Transverse colon (tissue), 4 donors: Measurements from ENCODE around the gene GLRA3. TPM values are rescaled to one million over a fixed set of nuclear protein-coding genes. Genes with fewer than 3 reads are reported as not detected.

Experiments used
- DNase-seq: peaks from one replicate; pipeline ENCODE4 v3.0.0-alpha.2; 2019
- H3K27ac ChIP-seq, 4 donors: fragments of 200-600 bp; sonication (generic); 2 replicates each; pipeline ENCODE4 v1.5.1; 2016 to 2018; ENCODE audit warnings: inconsistent platforms in 4 of 4
- H3K27me3 ChIP-seq: fragments of 200-600 bp; sonication (generic); 2 replicates; pipeline ENCODE4 v1.5.1; 2017; ENCODE audit warnings: inconsistent platforms
- H3K36me3 ChIP-seq, 4 donors: fragments of 200-600 bp; sonication (generic); 2 replicates each; pipeline ENCODE4 v1.5.1; 2017 to 2019; ENCODE audit warnings: inconsistent platforms in 4 of 4
- H3K4me1 ChIP-seq, 4 donors: fragments of 200-600 bp; sonication (generic); 2 replicates each; pipeline ENCODE4 v1.5.1; 2017 to 2020; ENCODE audit warnings: inconsistent platforms in 4 of 4
- H3K4me3 ChIP-seq, 4 donors: fragments of 200-600 bp; sonication (generic); 1 replicate in 1 of 4; 2 replicates in 3 of 4; pipeline versions ENCODE4 v1.5.1 to v1.6.1; 2017 to 2019; ENCODE audit warnings: inconsistent platforms in 4 of 4
- H3K9me3 ChIP-seq, 2 donors: fragments of 200-600 bp; sonication (generic); 2 replicates each; pipeline ENCODE4 v1.5.1; 2017 to 2019; ENCODE audit warnings: inconsistent platforms in 2 of 2
- EP300 ChIP-seq: sonication (generic); formaldehyde crosslinking; IDR thresholded peaks from one replicate; pipeline ENCODE4 v1.6.1; 2017; ENCODE audit warnings: antibody characterized with exemption, low read depth
- POLR2A ChIP-seq: fragments of 450-650 bp; IDR thresholded peaks from one replicate; pipeline ENCODE4 v1.6.1; 2016; ENCODE audit warnings: antibody characterized with exemption, mild to moderate bottlenecking, moderate library complexity
- POLR2AphosphoS5 ChIP-seq, 3 donors: sonication (generic); formaldehyde crosslinking; IDR thresholded peaks; one replicate each; pipeline ENCODE4 v1.6.1; 2016; ENCODE audit warnings: antibody characterized with exemption in 3 of 3
- WGBS, 2 donors: methylation state at CpG; one replicate each; pipeline ENCODE4 v1.1.5; 2018; ENCODE audit warnings: low coverage in 1 of 2; 5-methylcytosine and 5-hydroxymethylcytosine counted together
- in situ Hi-C, 4 donors: fragments of 200-750 bp; cut with MboI; loops; one replicate each; pipeline versions ENCODE4 v1.15.0 to v1.15.1; 2017; ENCODE audit warnings: low sequenced_read_pairs in 3 of 4, low pct_ligation_motif_present in 1 of 4, low pct_unique_long_range_greater_than_20kb in 1 of 4
- intact Hi-C: fragments of 100-400 bp; cut with DNase I; formaldehyde crosslinking; loops from one replicate; pipeline ENCODE4 v1.15.1; 2023; ENCODE audit warnings: low total_unique reads
- total RNA-seq, 4 donors: library from RNA; depleted of rRNA; stranded (reverse); fragments of >200 nt; gene quantifications; one replicate each; pipeline ENCODE4 v1.1.0, GENCODE V29; 2016
- TF ChIP-seq, protein P1 (sequence below), 5 experiments: fragments of 200-600 bp in 3 of 5; fragments of 450-650 bp in 2 of 5; sonication (generic) in 3 of 5; IDR thresholded peaks; 1 replicate in 2 of 5; 2 replicates in 3 of 5; pipeline ENCODE4 v1.5.1; 2016 to 2017; ENCODE audit warnings: antibody characterized with exemption in 5 of 5, inconsistent platforms in 3 of 5, mild to moderate bottlenecking in 2 of 5, moderate library complexity in 1 of 5

Gene GLRA3
- total RNA-seq, 4 donors from 2014 or later: not detected

DNA sequence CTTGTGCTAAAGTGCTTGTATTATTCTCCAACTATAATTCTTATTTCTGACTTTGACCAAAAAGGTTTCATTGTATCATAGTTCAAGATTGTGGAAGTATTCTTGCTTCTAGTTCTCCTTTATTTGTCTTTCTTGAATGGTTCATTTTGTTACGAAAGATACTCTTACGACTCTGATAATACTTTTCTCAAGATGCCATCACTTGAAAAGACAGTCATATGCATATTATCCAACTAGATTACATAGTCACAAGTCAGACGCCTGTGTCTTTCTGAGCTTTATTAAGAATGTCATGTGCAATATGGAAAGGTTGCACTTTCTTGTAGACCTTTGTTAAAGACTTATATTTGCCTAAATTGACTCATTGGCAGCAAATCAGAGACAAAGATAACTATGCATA is 235.3 kb downstream of the GLRA3 start:
- no peak for DNase-seq
- intact Hi-C loops: no loop called here
- Histone ChIP-seq H3K4me1 (no peaks in the 10 kb centered on the region), H3K9me3 (no peaks in the 10 kb centered on the region), H3K4me3 (no peak overlapping the region), H3K27ac (no peak overlapping the region), H3K27me3 (no peaks in the 10 kb centered on the region), H3K36me3 (no peaks in the 10 kb centered on the region)
- 83 to 87% methylated on average over 3 of the region's 3 CpGs for WGBS, 2 donors
- in situ Hi-C loops: no loop called here
- TF ChIP-seq POLR2A (no peak), POLR2AphosphoS5 (IDR thresholded peaks at IDR 0.05) (no peak), EP300 (no peak)
- TF ChIP-seq, protein P1, sequence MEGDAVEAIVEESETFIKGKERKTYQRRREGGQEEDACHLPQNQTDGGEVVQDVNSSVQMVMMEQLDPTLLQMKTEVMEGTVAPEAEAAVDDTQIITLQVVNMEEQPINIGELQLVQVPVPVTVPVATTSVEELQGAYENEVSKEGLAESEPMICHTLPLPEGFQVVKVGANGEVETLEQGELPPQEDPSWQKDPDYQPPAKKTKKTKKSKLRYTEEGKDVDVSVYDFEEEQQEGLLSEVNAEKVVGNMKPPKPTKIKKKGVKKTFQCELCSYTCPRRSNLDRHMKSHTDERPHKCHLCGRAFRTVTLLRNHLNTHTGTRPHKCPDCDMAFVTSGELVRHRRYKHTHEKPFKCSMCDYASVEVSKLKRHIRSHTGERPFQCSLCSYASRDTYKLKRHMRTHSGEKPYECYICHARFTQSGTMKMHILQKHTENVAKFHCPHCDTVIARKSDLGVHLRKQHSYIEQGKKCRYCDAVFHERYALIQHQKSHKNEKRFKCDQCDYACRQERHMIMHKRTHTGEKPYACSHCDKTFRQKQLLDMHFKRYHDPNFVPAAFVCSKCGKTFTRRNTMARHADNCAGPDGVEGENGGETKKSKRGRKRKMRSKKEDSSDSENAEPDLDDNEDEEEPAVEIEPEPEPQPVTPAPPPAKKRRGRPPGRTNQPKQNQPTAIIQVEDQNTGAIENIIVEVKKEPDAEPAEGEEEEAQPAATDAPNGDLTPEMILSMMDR (IDR thresholded peaks at IDR 0.05): no peak

DNA sequence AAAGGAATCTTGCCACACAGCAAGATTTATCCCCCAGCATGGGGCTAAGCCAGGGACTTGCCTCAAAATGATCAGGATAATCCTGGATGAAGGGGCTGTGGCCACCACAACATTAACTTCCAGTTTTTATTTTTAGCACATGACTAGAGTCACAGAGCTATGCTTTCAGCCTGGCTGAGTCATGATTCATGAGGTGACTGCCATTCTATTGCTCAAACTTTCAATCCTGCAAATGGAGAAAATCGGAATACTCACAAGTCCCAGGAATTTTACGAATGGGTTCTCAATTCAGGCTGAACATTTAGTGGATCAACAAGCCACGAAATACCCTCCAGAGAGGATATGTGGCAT is 236.1 kb downstream of the GLRA3 start:
- 80 to 84% methylated on average over 3 of the region's 3 CpGs for WGBS, 2 donors
- no peak for TF ChIP-seq POLR2A
- TF ChIP-seq, protein P1 (IDR thresholded peaks at IDR 0.05): no peak
- no peak for DNase-seq
- H3K27me3 ChIP-seq: no peaks in the 10 kb centered on the region
- no peaks in the 10 kb centered on the region for H3K9me3 ChIP-seq
- no peaks in the 10 kb centered on the region for H3K36me3 ChIP-seq
- no peak overlapping the region for H3K27ac ChIP-seq
- no peaks in the 10 kb centered on the region for H3K4me1 ChIP-seq
- intact Hi-C loops: no loop called here
- H3K4me3 ChIP-seq: no peak overlapping the region
- in situ Hi-C loops: no loop called here

DNA sequence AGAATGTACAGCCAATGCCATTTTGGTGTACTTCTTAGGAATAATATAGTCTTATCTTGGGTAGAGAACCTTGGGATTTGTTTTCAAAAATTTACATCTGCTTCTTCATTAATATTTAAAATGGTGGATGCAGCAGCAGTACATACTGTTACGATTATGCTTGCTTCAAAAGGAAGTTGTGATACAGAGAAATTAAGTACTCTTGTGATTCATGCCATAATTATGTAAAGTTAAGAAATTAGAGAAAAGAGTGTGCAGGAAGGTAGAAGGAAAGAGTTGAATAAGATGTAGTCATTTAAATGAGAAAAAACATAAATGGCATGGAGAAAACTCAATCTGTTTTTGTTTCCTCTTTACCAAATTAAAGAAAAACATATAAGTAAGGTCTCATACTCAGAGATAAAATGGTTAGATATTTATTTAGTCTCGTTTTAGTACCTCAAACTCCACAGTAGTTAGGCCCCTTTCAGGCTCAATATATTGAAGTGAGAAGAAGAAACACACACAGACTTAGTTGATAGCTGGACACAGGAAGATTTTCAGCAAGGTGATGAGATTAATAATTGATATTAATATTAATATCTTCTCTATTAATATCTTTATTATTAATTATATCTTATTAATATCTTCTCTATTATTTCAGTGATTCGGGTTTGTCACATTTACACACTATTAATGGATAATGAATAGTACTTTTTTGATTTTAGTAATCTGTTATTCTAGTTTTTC is 236.6 kb downstream of the GLRA3 start:
- in situ Hi-C loops (no loop called here), intact Hi-C loops (no loop called here)
- H3K9me3 ChIP-seq: no peaks in the 10 kb centered on the region
- no peak for TF ChIP-seq POLR2A
- no peak for TF ChIP-seq EP300
- TF ChIP-seq, protein P1 (IDR thresholded peaks at IDR 0.05): no peak
- TF ChIP-seq POLR2AphosphoS5 (IDR thresholded peaks at IDR 0.05): no peak
- 66 to 80% methylated on average over 3 of the region's 3 CpGs for WGBS, 2 donors
- no peaks in the 10 kb centered on the region for H3K27me3 ChIP-seq
- no peak overlapping the region for H3K27ac ChIP-seq
- no peaks in the 10 kb centered on the region for H3K4me1 ChIP-seq
- H3K4me3 ChIP-seq: no peak overlapping the region
- no peak for DNase-seq
- H3K36me3 ChIP-seq: no peaks in the 10 kb centered on the region

DNA sequence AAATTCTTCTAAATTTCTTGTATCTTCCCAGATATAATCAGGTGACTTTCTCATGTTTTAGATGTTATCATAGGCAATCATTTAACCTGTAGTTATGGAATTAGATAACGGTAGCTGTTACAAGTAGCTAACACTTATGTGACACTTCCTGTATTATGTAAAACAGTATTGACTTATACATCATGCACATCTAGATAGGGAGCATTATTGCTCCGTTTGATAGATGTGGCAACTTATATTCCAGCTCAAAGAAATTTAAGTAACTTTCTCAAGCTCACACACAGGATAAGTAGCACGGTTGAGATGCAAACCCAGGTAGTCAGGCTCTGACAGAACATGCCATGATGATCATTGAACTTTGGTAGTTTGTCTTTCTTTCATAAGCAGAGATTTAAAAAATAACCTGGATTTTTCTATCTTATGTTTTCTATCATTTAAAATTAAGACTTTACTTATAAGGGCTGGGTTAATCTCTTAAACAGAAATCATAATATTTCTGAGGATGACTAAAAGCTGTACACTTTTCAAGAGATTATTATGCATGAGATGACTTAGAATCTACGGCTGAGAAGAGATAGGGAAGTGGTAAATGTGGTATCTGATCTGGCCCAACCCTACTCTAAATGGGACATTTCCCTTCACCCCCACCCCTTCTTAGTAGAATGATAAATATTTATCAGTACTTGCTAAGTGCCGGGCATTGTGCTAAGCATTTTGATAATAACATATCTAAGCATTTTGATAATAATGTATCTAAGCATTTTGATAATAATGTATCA is 237.6 kb downstream of the GLRA3 start:
- Histone ChIP-seq H3K27me3 (no peaks in the 10 kb centered on the region), H3K4me3 (no peak overlapping the region), H3K27ac (no peak overlapping the region), H3K9me3 (no peaks in the 10 kb centered on the region), H3K4me1 (no peaks in the 10 kb centered on the region), H3K36me3 (no peaks in the 10 kb centered on the region)
- DNase-seq: no peak
- intact Hi-C loops (no loop called here), in situ Hi-C loops (no loop called here)
- WGBS, 2 donors: 45 to 51% methylated on average over 5 of the region's 5 CpGs
- TF ChIP-seq, protein P1 (IDR thresholded peaks at IDR 0.05): no peak
- TF ChIP-seq POLR2A (no peak), EP300 (no peak), POLR2AphosphoS5 (IDR thresholded peaks at IDR 0.05) (no peak)
